ENCODE measurements around the gene FOSL1.

Gene FOSL1

GRCh38 chr11:65900125-65900898, at the start of gene FOSL1:
Gene FOSL1, minus strand, starts transcription at chr11:65900388. Its CDS starts 49 bp downstream, at chr11:65900339.
- peak; percentile 97 for DNase-seq (ENCODE audit: low read depth)
- no peak for TF ChIP-seq CTCF (conservative IDR thresholded peaks at IDR 0.05; ENCODE audit: low read length)
- peak within 1 kb of the TSS; percentile 96 for H3K4me3 ChIP-seq (ENCODE audit: low read length)

GRCh38 chr11:65947603-65948125, 47.5 kb upstream of the FOSL1 start:
- no peak for TF ChIP-seq CTCF (conservative IDR thresholded peaks at IDR 0.05; ENCODE audit: low read length)
- no peak for DNase-seq (ENCODE audit: low read depth)
- no peak overlapping the region for H3K4me3 ChIP-seq (ENCODE audit: low read length)

- no peak for DNase-seq (ENCODE audit: low read depth)
- TF ChIP-seq CTCF (conservative IDR thresholded peaks at IDR 0.05; ENCODE audit: low read length), result no peak
- H3K4me3 ChIP-seq (ENCODE audit: low read length), result no peak overlapping the region
These were observed 46.9 kb upstream of the FOSL1 start for GRCh38 chr11:65947133-65947532.

GRCh38 chr11:65946655-65947054, 46.5 kb upstream of the FOSL1 start:
- TF ChIP-seq CTCF (conservative IDR thresholded peaks at IDR 0.05; ENCODE audit: low read length), result no peak
- no peak for DNase-seq (ENCODE audit: low read depth)
- no peak overlapping the region for H3K4me3 ChIP-seq (ENCODE audit: low read length)

GRCh38 chr11:65945941-65946558, 45.9 kb upstream of the FOSL1 start:
- no peak for DNase-seq (ENCODE audit: low read depth)
- TF ChIP-seq CTCF (conservative IDR thresholded peaks at IDR 0.05; ENCODE audit: low read length), result no peak
- H3K4me3 ChIP-seq (ENCODE audit: low read length), result no peak overlapping the region

GRCh38 chr11:65945430-65945911, 45.3 kb upstream of the FOSL1 start, which contains the start of gene TSGA10IP:
Gene TSGA10IP, plus strand, starts transcription at chr11:65945480. Its CDS starts 196 bp downstream, at chr11:65945676.
- H3K4me3 ChIP-seq (ENCODE audit: low read length), result no peak within 1 kb of the TSS
- no peak for TF ChIP-seq CTCF (conservative IDR thresholded peaks at IDR 0.05; ENCODE audit: low read length)
- DNase-seq (ENCODE audit: low read depth), result no peak

Measured in AG10803 (cell line).